HepG2 (cell line): ENCODE measurements around the gene CORO7.

Source experiments
- CBFB ChIP-seq: sonication (generic); formaldehyde crosslinking; IDR thresholded peaks from 2 replicates; pipeline ENCODE4 v1.4.0; 2020; ENCODE audit warnings: missing genetic modification reagents
- MAFF ChIP-seq: IDR thresholded peaks from 2 replicates; pipeline ENCODE4 v1.6.1; 2011; ENCODE audit warnings: low read depth, low read length, improper control_type of control experiment

DNA sequence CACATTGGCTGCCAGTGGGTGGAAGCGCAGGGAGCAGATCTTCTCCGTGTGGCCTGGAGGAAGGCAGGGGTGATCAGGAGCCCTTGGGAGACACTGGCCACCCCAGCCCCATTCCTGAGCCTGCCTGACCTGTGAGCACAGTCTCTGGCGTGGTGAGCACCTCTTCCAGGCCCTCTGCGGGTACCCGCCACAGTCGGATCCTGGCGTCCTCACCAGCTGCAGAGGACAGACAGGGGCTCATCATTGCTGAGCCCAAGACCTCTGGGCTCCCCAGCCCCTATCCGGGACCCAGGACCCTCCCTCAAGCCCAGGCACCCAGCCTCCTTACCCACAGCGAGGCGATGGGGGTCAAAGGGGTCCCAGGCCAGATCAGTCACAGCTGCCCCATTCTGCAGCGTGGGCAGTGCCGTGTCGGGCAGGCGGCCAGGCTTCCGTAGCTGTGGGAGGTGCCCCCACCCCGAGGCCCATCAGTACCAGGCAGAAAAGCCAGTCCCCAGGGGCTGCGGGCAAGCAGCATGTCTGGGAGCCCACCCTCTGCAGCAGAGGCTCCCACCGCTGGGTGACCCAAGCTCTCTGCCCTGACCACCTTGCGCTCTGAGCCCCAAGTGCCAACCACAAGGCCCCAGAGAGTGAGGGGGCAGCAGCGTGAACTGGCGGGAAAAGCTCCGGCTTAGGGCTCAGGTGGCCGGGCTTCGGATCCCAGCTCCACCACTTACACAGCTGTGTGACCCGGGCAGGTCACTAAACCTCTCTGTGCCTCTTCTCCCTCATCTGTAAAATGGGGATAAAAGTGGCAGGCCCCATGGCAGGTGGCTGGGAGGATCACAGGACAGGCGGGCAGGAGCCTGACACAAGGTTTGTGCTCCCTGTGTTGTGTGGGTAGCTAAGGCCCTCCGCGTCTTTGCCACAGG, 55.1 kb downstream of the CORO7 start:
- TF ChIP-seq MAFF (no peak), CBFB (CRISPR knock-in tag) (no peak)
